Measurements from ENCODE around the gene PINK1. TPM values are rescaled to one million over a fixed set of nuclear protein-coding genes. Genes with fewer than 3 reads are reported as not detected.

PINK1 gene
- total RNA-seq, 2 experiments from 2014 or later: 3.7 to 5.3 TPM

- Mint-ChIP-seq H3K27me3 (peaks cover 13% of the 10 kb centered on the region), H3K4me1 (peaks cover 6% of the 10 kb centered on the region), H3K27ac (no peak overlapping the region), H3K9me3 (ENCODE audit: low read depth) (no peaks in the 10 kb centered on the region), H3K36me3 (no peaks in the 10 kb centered on the region), H3K4me3 (no peak overlapping the region)
- CTCF ChIA-PET: interaction anchor here (1.0 to 4.7 kb wide), 19 partner anchors 10 to 835 kb away, joined by 3 to 52 read pairs (median 6); partner anchors contain the start of genes HP1BP3 and SH2D5
- ATAC-seq (no peak), DNase-seq (no peak)
Observed at GRCh38 chr1:20697563-20697962, 64.3 kb downstream of the PINK1 start.

- Mint-ChIP-seq H3K9me3 (ENCODE audit: low read depth) (no peaks in the 10 kb centered on the region), H3K27ac (no peak overlapping the region)
- CTCF ChIA-PET: interaction anchor here (1.7 to 4.7 kb wide), 7 partner anchors 30 to 519 kb away, joined by 4 to 52 read pairs (median 11); partner anchors contain the start of gene SH2D5
Observed at GRCh38 chr1:20698195-20698910, 65.1 kb downstream of the PINK1 start.

GRCh38 chr1:20699558-20699957 lies 66.3 kb downstream of the PINK1 start:
- H3K4me3 Mint-ChIP-seq: no peak overlapping the region
- DNase-seq: no peak
- H3K36me3 Mint-ChIP-seq: no peaks in the 10 kb centered on the region
- CTCF ChIA-PET: interaction anchor here (0.6 to 4.7 kb wide), 3 partner anchors 28 to 496 kb away, joined by 3 to 52 read pairs (median 4); no protein-coding TSS in a partner anchor
- H3K27ac Mint-ChIP-seq: no peak overlapping the region
- ATAC-seq: no peak
- no peaks in the 10 kb centered on the region for H3K9me3 Mint-ChIP-seq (ENCODE audit: low read depth)
- peaks cover 8% of the 10 kb centered on the region for H3K27me3 Mint-ChIP-seq
- peaks cover 6% of the 10 kb centered on the region for H3K4me1 Mint-ChIP-seq

More at GRCh38 chr1:20698195-20698910, 65.1 kb downstream of the PINK1 start:
- no peak for ATAC-seq
- DNase-seq: no peak
- H3K36me3 Mint-ChIP-seq: no peaks in the 10 kb centered on the region
- no peak overlapping the region for H3K4me3 Mint-ChIP-seq
- H3K27me3 Mint-ChIP-seq: peaks cover 13% of the 10 kb centered on the region
- H3K4me1 Mint-ChIP-seq: peaks cover 6% of the 10 kb centered on the region

GRCh38 chr1:20700636-20701215 lies 67.5 kb downstream of the PINK1 start:
- H3K4me3 Mint-ChIP-seq: no peak overlapping the region
- H3K27me3 Mint-ChIP-seq: peaks cover 3% of the 10 kb centered on the region
- H3K27ac Mint-ChIP-seq: no peak overlapping the region
- no peak for ATAC-seq
- DNase-seq: no peak
- H3K36me3 Mint-ChIP-seq: no peaks in the 10 kb centered on the region
- H3K4me1 Mint-ChIP-seq: peaks cover 6% of the 10 kb centered on the region
- H3K9me3 Mint-ChIP-seq (ENCODE audit: low read depth): no peaks in the 10 kb centered on the region
- CTCF ChIA-PET: interaction anchor here (4.7 kb wide), 1 partner anchor 495 kb away, joined by 52 read pairs; no protein-coding TSS in a partner anchor

Other genes starting within 250 kb of the PINK1 start
- under 1 TPM; 0.47 to 0.82 TPM for gene CAMK2N1, start 147.2 kb upstream of the PINK1 start, total RNA-seq
- 10 to 100 TPM; 14.9 to 19.5 TPM for gene MUL1, start 125.3 kb upstream of the PINK1 start, total RNA-seq
- not detected for gene FAM43B, start 80.9 kb upstream of the PINK1 start, total RNA-seq
- not detected for gene CDA, start 44.4 kb upstream of the PINK1 start, total RNA-seq
- gene DDOST, start 27.9 kb downstream of the PINK1 start, total RNA-seq: 100 to 1,000 TPM; 137 to 170 TPM
- not detected for gene KIF17, start 84.5 kb downstream of the PINK1 start, total RNA-seq
- not detected for gene SH2D5, start 99.2 kb downstream of the PINK1 start, total RNA-seq
- gene HP1BP3, start 153.8 kb downstream of the PINK1 start, total RNA-seq: 100 to 1,000 TPM; 295 to 364 TPM

Measured in activated CD8-positive, alpha-beta memory T cell treated with anti-CD3 and anti-CD28 coated beads, Interleukin-2, amount 10 ng/mL, durations not matched to agents 7 days and 5 days (primary cell).